Measurements from ENCODE around the gene BCS1L.

Gene BCS1L

GRCh38 chr2:218659258-218659987 lies at the start of gene BCS1L, which contains the start of gene ZNF142:
Gene BCS1L (plus strand): TSS chr2:218659683. CDS start chr2:218660988, 1,305 bp downstream.
Gene ZNF142 (minus strand): TSS chr2:218659623. CDS start chr2:218656429, 3,194 bp downstream.
- peak; percentile 82 to 87 for DNase-seq

- no peak for DNase-seq
Measured at GRCh38 chr2:218615868-218616315, 43.6 kb upstream of the BCS1L start.

DNA sequence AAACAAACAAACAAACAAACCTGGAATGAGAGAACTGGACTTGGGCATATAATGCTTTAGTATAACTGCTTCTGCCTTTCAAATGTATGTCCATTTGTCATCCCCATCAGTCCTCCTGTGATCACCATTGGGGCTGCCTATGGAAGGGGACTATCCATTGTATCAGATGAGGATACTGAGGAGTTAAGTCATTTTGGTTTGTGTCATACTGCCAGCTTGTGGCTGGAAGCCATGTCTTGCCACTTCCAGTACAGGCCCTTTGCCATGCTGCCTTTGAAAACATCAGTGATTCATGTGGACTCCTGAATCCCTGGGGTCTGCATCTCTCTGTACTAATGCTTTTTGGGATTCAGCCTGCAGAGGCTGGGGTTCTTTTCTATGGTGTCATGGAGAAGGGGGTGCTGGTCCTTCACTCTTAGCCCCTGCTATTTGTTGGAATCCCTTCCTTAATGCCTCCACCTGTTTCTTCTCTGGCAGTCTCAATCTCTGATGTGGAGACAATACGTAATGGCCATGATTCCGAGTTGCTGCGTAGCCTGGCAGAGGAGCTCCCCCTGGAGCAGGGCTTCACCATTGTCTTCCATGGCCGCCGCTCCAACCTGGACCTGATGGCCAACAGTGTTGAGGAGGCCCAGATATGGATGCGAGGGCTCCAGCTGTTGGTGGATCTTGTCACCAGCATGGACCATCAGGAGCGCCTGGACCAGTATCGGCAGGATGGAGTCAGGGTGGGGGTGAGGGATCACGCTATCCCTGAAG lies 41.2 kb upstream of the BCS1L start:
- DNase-seq: no peak

GRCh38 chr2:218621007-218621406 lies 38.5 kb upstream of the BCS1L start:
- DNase-seq: no peak

- no peak for DNase-seq
Measured at GRCh38 chr2:218622606-218623365, 36.7 kb upstream of the BCS1L start.

DNA sequence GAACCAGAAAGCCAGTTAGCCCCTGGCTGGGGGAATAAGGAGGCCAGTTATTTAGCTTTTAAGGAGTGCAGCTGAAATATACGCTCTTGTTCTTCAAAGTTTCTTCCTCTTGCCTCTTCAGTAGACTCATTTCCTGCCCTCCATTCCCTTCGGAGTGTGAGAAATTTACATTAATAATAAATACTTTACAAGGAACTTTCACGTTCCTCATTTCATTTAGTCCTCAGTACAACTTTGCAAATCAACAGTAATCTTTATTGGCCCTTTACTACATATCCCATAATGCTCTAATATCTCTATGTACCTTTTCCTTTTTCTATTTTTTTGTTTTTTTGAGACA lies 36.1 kb upstream of the BCS1L start:
- DNase-seq: no peak

DNA sequence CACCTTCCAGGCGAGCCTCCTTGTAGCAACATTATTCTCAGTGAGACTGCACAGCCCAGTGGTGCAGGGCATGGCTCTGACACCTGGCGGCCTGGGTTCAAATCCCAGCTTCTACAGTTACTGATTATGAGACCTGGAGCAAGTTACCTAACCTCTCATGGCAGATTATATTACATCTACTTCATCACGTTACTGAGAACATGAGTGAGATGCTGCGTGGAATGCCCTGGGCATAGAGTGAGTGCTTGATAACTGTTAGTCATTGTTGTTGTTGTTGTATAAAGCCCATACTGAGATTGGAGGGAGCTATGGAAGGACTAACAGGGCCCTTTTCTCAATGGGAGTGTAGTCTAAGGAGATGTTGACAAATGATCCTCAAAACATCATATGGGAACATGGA lies 33.1 kb upstream of the BCS1L start:
- no peak for DNase-seq

GRCh38 chr2:218627939-218628338 lies 31.5 kb upstream of the BCS1L start:
- DNase-seq: no peak

GRCh38 chr2:218631837-218632236 lies 27.6 kb upstream of the BCS1L start:
- no peak for DNase-seq

DNA sequence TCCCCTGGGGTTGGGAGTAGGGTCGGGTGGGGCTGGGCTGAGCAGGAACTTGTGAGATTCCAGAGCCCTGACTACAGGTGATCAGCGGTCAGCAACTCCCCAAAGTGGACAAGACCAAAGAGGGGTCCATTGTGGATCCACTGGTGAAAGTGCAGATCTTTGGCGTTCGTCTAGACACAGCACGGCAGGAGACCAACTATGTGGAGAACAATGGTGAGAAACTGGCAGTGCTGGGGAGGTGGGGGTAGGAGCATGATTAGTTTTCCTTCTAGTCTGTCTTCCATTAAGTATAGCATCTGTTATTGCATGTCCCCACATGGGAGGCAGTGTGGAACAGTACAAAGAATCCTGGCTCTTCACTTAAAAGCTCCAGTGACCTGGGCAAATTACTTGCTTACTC lies 23.8 kb upstream of the BCS1L start:
- no peak for DNase-seq

GRCh38 chr2:218638372-218638771 lies 21.1 kb upstream of the BCS1L start:
- no peak for DNase-seq

GRCh38 chr2:218642121-218642656 lies 17.3 kb upstream of the BCS1L start:
- DNase-seq: no peak

- no peak for DNase-seq
Measured at GRCh38 chr2:218642786-218643185, 16.7 kb upstream of the BCS1L start.

DNA sequence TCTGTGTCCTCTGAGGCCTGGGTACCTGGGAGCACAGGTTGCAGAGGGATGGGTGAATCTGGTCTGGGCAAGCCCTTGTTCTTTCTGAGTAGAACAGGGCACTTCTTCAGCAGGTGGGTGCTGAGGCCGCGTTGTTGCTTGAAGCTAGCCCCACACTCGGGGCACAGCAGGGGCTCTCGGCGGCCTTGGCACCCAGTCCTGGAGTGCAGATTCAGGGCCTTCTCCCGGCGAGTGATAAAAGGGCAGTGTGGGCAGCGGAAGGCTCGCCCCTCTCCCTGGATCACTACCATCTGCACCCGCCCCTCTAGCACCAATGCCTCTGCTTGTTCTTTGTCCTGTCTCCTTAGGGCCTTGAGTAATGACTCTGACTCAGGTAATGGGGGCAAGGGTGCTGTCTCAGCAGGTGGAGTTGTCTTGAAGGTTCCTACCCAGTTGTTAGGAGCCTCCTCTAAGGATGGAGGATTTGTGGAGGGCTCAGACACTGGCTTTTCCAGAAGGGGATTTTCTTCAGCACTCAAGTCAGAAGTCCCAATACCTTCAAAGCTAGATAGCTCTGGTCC lies 15.7 kb upstream of the BCS1L start:
- no peak for DNase-seq

- no peak for DNase-seq
Measured at GRCh38 chr2:218644721-218645120, 14.8 kb upstream of the BCS1L start.

DNA sequence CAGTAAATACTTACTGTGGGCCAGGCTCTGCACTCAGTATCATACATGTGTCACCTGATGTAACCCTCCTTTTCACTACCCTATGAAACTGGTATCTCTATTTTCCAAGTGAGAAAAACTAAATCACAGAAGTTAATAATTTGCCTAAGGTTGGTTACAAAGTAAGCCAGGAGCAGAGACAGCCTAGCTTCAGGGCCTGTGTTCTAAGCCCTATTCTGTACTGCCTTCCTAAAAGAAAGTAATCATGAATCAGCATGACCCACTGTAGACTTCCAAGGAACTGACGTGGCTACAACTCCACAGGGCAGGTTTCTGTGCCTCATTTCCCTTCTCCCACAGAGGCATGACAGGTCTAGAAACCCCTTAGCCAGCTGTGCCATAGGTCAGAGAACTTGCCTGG lies 14.4 kb upstream of the BCS1L start:
- no peak for DNase-seq

GRCh38 chr2:218648088-218648786 lies 11.2 kb upstream of the BCS1L start:
- DNase-seq: peak in 1 of 2 experiments; percentile 34

DNA sequence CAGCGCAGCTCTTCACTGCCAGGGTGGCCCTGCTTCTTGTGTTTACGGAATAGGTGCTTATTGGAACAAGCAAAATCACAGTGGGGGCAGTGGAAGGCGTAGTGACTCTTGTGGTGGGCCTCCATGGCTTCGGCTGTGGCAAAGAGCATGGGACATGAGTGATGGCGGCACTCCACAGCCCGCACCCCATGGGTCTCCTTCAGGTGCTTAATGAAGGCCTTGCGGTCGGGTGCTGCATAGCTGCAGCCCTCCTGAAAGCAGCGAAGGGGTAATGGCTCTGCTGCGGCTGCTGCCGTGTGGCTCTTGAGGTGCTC lies 10.7 kb upstream of the BCS1L start:
- no peak for DNase-seq

DNA sequence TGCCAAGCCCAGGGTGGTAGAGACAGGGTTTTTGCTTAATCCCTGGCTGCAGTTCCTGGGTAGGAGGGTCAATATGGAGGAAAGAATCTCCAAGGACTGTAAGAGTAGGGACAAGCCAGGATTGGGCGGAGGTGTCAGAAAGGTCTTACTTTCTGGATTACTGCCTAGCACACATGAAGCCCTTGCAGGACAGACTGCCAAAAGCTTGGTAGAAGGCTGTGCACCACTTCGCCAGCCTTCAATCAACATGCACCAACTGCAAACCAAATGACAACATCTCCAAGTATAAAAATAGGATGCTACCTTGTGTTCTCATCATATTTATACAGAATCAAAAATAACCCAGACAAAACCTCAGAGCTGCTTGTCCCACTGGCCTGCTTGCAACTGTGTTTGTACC lies 3.7 kb upstream of the BCS1L start:
- no peak for DNase-seq

DNA sequence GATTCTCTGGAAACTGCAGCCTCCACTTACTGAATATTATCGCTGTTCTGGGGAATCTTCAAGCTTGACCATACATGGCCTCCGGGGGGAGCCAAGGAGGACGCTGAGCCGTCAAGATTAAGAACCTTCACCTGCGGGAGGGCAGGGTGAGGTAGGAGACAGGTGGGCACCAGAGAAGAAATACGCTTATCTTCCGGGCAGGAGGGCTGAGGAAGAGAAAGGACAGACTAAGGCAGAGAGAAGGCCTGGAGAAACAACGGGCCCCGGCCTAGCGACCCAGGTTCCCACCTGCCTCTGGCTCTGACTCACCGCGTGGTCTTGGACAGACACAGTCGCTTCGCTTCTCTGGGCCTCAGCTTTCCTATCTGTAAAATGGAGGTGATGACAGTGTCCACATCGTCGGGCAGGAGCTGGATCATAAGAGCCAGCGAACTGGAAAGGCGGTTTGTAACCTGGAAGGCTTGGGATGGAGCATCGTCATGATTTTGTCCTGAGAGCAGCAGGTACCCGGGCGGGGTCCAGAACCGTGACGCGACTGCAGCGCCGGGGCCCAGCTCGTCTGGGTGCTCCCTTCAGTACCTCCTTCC lies 719 bp upstream of the BCS1L start:
- DNase-seq: peak; percentile 14

GRCh38 chr2:218659988-218660358 lies 490 bp downstream of the BCS1L start:
- DNase-seq: no peak

DNA sequence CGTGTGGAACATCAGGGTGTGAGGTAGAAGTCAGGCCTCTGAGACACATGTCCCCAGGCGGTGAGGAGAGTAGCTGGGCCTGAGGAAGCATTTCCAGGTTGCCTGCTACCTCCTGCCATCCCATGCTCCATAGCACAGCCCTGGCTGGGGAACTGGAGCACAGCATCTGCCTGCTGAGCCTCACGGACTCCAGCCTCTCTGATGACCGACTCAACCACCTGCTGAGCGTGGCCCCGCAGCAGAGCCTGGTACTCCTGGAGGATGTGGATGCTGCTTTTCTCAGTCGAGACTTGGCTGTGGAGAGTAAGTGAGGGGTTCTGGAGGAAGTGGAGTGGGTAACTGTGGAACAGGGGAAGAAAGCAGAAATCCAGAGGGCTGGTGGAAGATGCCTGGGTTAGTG lies 2.9 kb downstream of the BCS1L start:
- no peak for DNase-seq
